Panc1 (cell line): ENCODE measurements around the gene ZNF157. TPM values are rescaled to one million over a fixed set of nuclear protein-coding genes. Genes with fewer than 3 reads are reported as not detected.

Source experiments
- ATAC-seq: fragments of 200-7000 bp; cut with Tn5 transposase; 2 replicates; pipeline ENCODE4 v1.9.1; 2020; ENCODE audit warnings: mild to moderate bottlenecking, moderate library complexity
- BruUV-seq: library from RNA; stranded (reverse); fragments of 400-500 nt; replicated peaks from 2 replicates; lab custom pipeline; 2021; lab: Mats Ljungman, UMichigan
- CTCF ChIA-PET: fragments of 300-600 bp; sonication (Branson Sonifier 250); formaldehyde crosslinking; loops from one replicate; lab custom pipeline; 2022; ENCODE audit warnings: antibody characterized with exemption; lab: Charles Lee
- POLR2A ChIA-PET: fragments of 300-600 bp; sonication (Branson Sonifier 250); formaldehyde crosslinking; loops from one replicate; lab custom pipeline; 2022; ENCODE audit warnings: antibody characterized with exemption; lab: Charles Lee
- DNase-seq: peaks from one replicate; pipeline ENCODE4 v3.0.0-alpha.2; 2010; ENCODE audit warnings: low read depth, low spot score
- H3K27ac ChIP-seq: 2 replicates; pipeline ENCODE4 v1.5.1; 2011; ENCODE audit warnings: mild to moderate bottlenecking, low read length, inconsistent platforms
- H3K27me3 ChIP-seq: fragments of 200-500 bp; sonication (Bioruptor generic); 2 replicates; pipeline ENCODE4 v1.6.0; 2014; ENCODE audit warnings: low read length, inconsistent platforms; ENCODE audit not compliant: control insufficient read depth, insufficient read depth
- H3K36me3 ChIP-seq: fragments of 200-500 bp; sonication (Bioruptor generic); 2 replicates; pipeline ENCODE4 v1.5.1; 2014; ENCODE audit warnings: inconsistent platforms, mild to moderate bottlenecking, low read length, moderate library complexity; ENCODE audit not compliant: control insufficient read depth, insufficient read depth
- H3K4me1 ChIP-seq: 2 replicates; pipeline ENCODE4 v1.5.1; 2011; ENCODE audit warnings: inconsistent platforms, mild to moderate bottlenecking, low read length, moderate library complexity; ENCODE audit not compliant: control insufficient read depth, insufficient read depth
- H3K4me3 ChIP-seq, 2 experiments: 2 replicates each; pipeline ENCODE4 v1.5.1; 2011 to 2012; ENCODE audit warnings: low read depth in 2 of 2, low read length in 2 of 2, mild to moderate bottlenecking in 2 of 2, inconsistent platforms in 1 of 2, moderate library complexity in 1 of 2
- H3K9me3 ChIP-seq: fragments of 200-500 bp; sonication (Bioruptor generic); 2 replicates; pipeline ENCODE4 v1.5.1; 2014; ENCODE audit warnings: low read depth, mild to moderate bottlenecking, inconsistent platforms, low read length, moderate library complexity; ENCODE audit not compliant: control insufficient read depth, insufficient read depth
- POLR2AphosphoS5 ChIP-seq: IDR thresholded peaks from 2 replicates; pipeline ENCODE4 v1.6.1; 2012; ENCODE audit warnings: mild to moderate bottlenecking, low read depth, low read length, moderate library complexity
- TCF7L2 ChIP-seq: IDR thresholded peaks from 2 replicates; pipeline ENCODE4 v1.6.1; 2011; ENCODE audit warnings: mild to moderate bottlenecking, low read depth, low read length, inconsistent platforms
- in situ Hi-C: cut with HindIII; loops from 2 replicates; pipeline ENCODE4 v1.10.0; 2016; ENCODE audit warnings: low sequenced_read_pairs, low pct_unique_long_range_greater_than_20kb
- intact Hi-C: fragments of 100-400 bp; cut with micrococcal nuclease; formaldehyde crosslinking; loops from one replicate; pipeline ENCODE4 v1.10.0; 2022; ENCODE audit not compliant: unreplicated experiment
- total RNA-seq: library from RNA; stranded (reverse); gene quantifications from one replicate; pipeline ENCODE4 v1.2.1, GENCODE V29; 2021; ENCODE audit not compliant: unreplicated experiment
- TF ChIP-seq, protein P1 (sequence below): fragments of 450-650 bp; IDR thresholded peaks from 2 replicates; pipeline ENCODE4 v1.5.1; 2017; ENCODE audit warnings: mild to moderate bottlenecking

The ZNF157 gene
- total RNA-seq, 1 experiment from 2014 or later, result not detected

DNA sequence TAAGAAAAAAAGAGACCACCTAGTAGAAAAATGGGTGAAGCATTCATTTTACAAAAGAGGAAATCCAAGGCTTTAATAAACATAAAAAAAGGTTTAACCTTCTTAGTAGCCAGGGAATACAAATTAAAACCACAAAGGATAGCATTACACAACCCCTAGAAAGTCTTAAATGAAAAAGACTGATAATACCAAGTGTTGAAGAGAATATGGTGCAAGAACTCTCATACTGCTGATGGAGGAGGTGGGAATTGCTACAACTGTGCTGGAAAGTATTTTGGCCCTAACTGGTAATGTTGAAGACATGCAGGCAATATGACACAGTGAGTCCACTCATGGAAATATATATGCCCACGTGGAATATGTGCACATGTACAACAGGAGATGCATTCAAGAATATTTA lies 90.2 kb downstream of the ZNF157 start:
- TF ChIP-seq POLR2AphosphoS5 (no peak), TCF7L2 (no peak)
- TF ChIP-seq, protein P1, sequence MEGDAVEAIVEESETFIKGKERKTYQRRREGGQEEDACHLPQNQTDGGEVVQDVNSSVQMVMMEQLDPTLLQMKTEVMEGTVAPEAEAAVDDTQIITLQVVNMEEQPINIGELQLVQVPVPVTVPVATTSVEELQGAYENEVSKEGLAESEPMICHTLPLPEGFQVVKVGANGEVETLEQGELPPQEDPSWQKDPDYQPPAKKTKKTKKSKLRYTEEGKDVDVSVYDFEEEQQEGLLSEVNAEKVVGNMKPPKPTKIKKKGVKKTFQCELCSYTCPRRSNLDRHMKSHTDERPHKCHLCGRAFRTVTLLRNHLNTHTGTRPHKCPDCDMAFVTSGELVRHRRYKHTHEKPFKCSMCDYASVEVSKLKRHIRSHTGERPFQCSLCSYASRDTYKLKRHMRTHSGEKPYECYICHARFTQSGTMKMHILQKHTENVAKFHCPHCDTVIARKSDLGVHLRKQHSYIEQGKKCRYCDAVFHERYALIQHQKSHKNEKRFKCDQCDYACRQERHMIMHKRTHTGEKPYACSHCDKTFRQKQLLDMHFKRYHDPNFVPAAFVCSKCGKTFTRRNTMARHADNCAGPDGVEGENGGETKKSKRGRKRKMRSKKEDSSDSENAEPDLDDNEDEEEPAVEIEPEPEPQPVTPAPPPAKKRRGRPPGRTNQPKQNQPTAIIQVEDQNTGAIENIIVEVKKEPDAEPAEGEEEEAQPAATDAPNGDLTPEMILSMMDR, result no peak
- intact Hi-C loops, result no loop called here
- in situ Hi-C loops, result no loop called here
- Histone ChIP-seq H3K9me3 (no peaks in the 10 kb centered on the region), H3K27me3 (no peaks in the 10 kb centered on the region), H3K4me1 (no peaks in the 10 kb centered on the region), H3K36me3 (no peaks in the 10 kb centered on the region), H3K27ac (no peak overlapping the region), H3K4me3 (no peak overlapping the region)
- ChIA-PET CTCF (no interaction called here), POLR2A (no interaction called here)
- no peak for DNase-seq
- BruUV-seq, result no TSS peak
- no peak for ATAC-seq

Other genes with a start within 250 kb of the ZNF157 start
- gene NDUFB11, start 225.9 kb upstream of the ZNF157 start, total RNA-seq, result 109 TPM
- gene RBM10, start 225.4 kb upstream of the ZNF157 start, total RNA-seq, result 47.1 TPM
- 302 TPM for gene UBA1, start 176.7 kb upstream of the ZNF157 start, total RNA-seq
- 134 TPM for gene CDK16, start 151.9 kb upstream of the ZNF157 start, total RNA-seq
- 82.4 TPM for gene USP11, start 137.6 kb upstream of the ZNF157 start, total RNA-seq
- gene ZNF41, start 112.6 kb downstream of the ZNF157 start, total RNA-seq, result 8.0 TPM
- gene ARAF, start 190.6 kb downstream of the ZNF157 start, total RNA-seq, result 87.9 TPM
- 131 TPM for gene TIMP1, start 211.9 kb downstream of the ZNF157 start, total RNA-seq
- 1.0 TPM for gene SYN1, start 249.3 kb downstream of the ZNF157 start, total RNA-seq